IMR-90 (cell line): Measurements from ENCODE around the gene POC1B. TPM values are rescaled to one million over a fixed set of nuclear protein-coding genes. Genes with fewer than 3 reads are reported as not detected.

Source experiments
- ATAC-seq: fragments of 200-7000 bp; cut with Tn5 transposase; 2 replicates; pipeline ENCODE4 v1.9.1; 2020; ENCODE audit warnings: low read depth, mild to moderate bottlenecking, moderate library complexity
- BruUV-seq: library from RNA; stranded (reverse); fragments of 400-500 nt; replicated peaks from 2 replicates; lab custom pipeline; 2021; lab: Mats Ljungman, UMichigan
- CTCF ChIA-PET: fragments of 300-600 bp; formaldehyde crosslinking; extraction: SDS; loops from one replicate; lab custom pipeline; 2021; ENCODE audit warnings: antibody characterized with exemption; lab: Yijun Ruan, JAX
- POLR2A ChIA-PET: fragments of 300-600 bp; sonication (Branson Sonifier 250); formaldehyde crosslinking; loops from one replicate; lab custom pipeline; 2022; ENCODE audit warnings: antibody characterized with exemption; ENCODE audit not compliant: unreplicated experiment; lab: Charles Lee
- DNase-seq: peaks from one replicate; pipeline ENCODE4 v3.0.0; 2013
- H2AFZ ChIP-seq: replicated peaks from 2 replicates; pipeline ENCODE3; 2013; ENCODE audit warnings: low read length, mild to moderate bottlenecking; ENCODE audit not compliant: poor library complexity
- H2AK5ac ChIP-seq: 2 replicates; pipeline ENCODE4 v1.6.1; 2013; ENCODE audit warnings: low read depth, low read length, inconsistent platforms
- H2AK9ac ChIP-seq: replicated peaks from 2 replicates; pipeline ENCODE3; 2013; ENCODE audit warnings: mild to moderate bottlenecking, low read depth, low read length, moderate library complexity; ENCODE audit not compliant: poor library complexity
- H2BK120ac ChIP-seq: 2 replicates; pipeline ENCODE4 v1.6.1; 2013; ENCODE audit warnings: low read depth, low read length, inconsistent platforms
- H2BK15ac ChIP-seq: 3 replicates; pipeline ENCODE4 v1.6.1; 2013; ENCODE audit warnings: low read depth, low read length, inconsistent platforms
- H2BK20ac ChIP-seq: 2 replicates; pipeline ENCODE4 v1.6.1; 2013; ENCODE audit warnings: low read depth, mild to moderate bottlenecking, inconsistent platforms, low read length, moderate library complexity
- H2BK5ac ChIP-seq: 2 replicates; pipeline ENCODE4 v1.6.1; 2013; ENCODE audit warnings: mild to moderate bottlenecking, low read depth, low read length, inconsistent platforms; ENCODE audit not compliant: poor library complexity, severe bottlenecking
- H3K14ac ChIP-seq: replicated peaks from 2 replicates; pipeline ENCODE4 v1.6.1; 2013; ENCODE audit warnings: low read depth, low read length, inconsistent platforms
- H3K18ac ChIP-seq: 2 replicates; pipeline ENCODE4 v1.6.1; 2013; ENCODE audit warnings: low read depth, low read length, control low read depth
- H3K23ac ChIP-seq: 2 replicates; pipeline ENCODE4 v1.6.1; 2013; ENCODE audit warnings: low read depth, low read length, inconsistent platforms
- H3K27ac ChIP-seq: 2 replicates; pipeline ENCODE4 v1.5.1; 2013; ENCODE audit warnings: mild to moderate bottlenecking, control low read depth, low read length; ENCODE audit not compliant: insufficient read depth
- H3K27me3 ChIP-seq: 2 replicates; pipeline ENCODE4 v1.6.1; 2013; ENCODE audit warnings: low read length; ENCODE audit not compliant: control insufficient read depth, insufficient read depth
- H3K36me3 ChIP-seq: 2 replicates; pipeline ENCODE4 v1.6.1; 2013; ENCODE audit warnings: low read length, mixed read lengths; ENCODE audit not compliant: control insufficient read depth, insufficient read depth
- H3K4ac ChIP-seq: 2 replicates; pipeline ENCODE4 v1.6.1; 2013; ENCODE audit warnings: low read depth, low read length, inconsistent platforms
- H3K4me1 ChIP-seq: 2 replicates; pipeline ENCODE4 v1.6.1; 2013; ENCODE audit warnings: low read length, mixed read lengths; ENCODE audit not compliant: control insufficient read depth, insufficient read depth
- H3K4me2 ChIP-seq: 2 replicates; pipeline ENCODE4 v1.6.1; 2013; ENCODE audit warnings: low read depth, mild to moderate bottlenecking, control low read depth, low read length, moderate library complexity
- H3K4me3 ChIP-seq: 2 replicates; pipeline ENCODE4 v1.5.1; 2013; ENCODE audit warnings: low read depth, mild to moderate bottlenecking, control low read depth, low read length, moderate library complexity; ENCODE audit not compliant: insufficient read depth
- H3K56ac ChIP-seq: 2 replicates; pipeline ENCODE4 v1.6.1; 2013; ENCODE audit warnings: low read length, inconsistent platforms; ENCODE audit not compliant: insufficient read depth; ENCODE audit errors: extremely low read depth
- H3K79me1 ChIP-seq, 2 experiments: 2 replicates each; pipeline ENCODE4 v1.6.1; 2013; ENCODE audit warnings: low read length in 2 of 2, inconsistent platforms in 1 of 2, low read depth in 1 of 2
- H3K9ac ChIP-seq: 2 replicates; pipeline ENCODE4 v1.6.1; 2013; ENCODE audit warnings: low read depth, low read length, control low read depth
- H3K9me1 ChIP-seq: 2 replicates; pipeline ENCODE4 v1.6.1; 2013; ENCODE audit warnings: low read length, inconsistent platforms; ENCODE audit not compliant: insufficient read depth
- H3K9me3 ChIP-seq: 2 replicates; pipeline ENCODE4 v1.6.1; 2013; ENCODE audit warnings: low read length; ENCODE audit not compliant: control insufficient read depth, insufficient read depth
- H4K20me1 ChIP-seq: 2 replicates; pipeline ENCODE4 v1.6.1; 2013; ENCODE audit warnings: low read length, inconsistent platforms; ENCODE audit not compliant: insufficient read depth
- H4K5ac ChIP-seq: 2 replicates; pipeline ENCODE4 v1.6.1; 2013; ENCODE audit warnings: mild to moderate bottlenecking, low read depth, low read length, control low read depth
- H4K8ac ChIP-seq, 2 experiments: 2 replicates each; pipeline ENCODE4 v1.6.1; 2013; ENCODE audit warnings: low read depth in 2 of 2, low read length in 2 of 2, control low read depth in 1 of 2, inconsistent platforms in 1 of 2
- H4K91ac ChIP-seq: 2 replicates; pipeline ENCODE4 v1.6.1; 2013; ENCODE audit warnings: low read depth, low read length, inconsistent platforms; ENCODE audit not compliant: insufficient read depth
- CEBPB ChIP-seq: IDR thresholded peaks from 2 replicates; pipeline ENCODE4 v1.6.1; 2012; ENCODE audit warnings: low read depth, low read length, improper control_type of control experiment
- CHD1 ChIP-seq: IDR thresholded peaks from 2 replicates; pipeline ENCODE4 v1.6.1; 2012; ENCODE audit warnings: low read depth, low read length, improper control_type of control experiment
- CTCF ChIP-seq: conservative IDR thresholded peaks from 2 replicates; pipeline ENCODE4 v1.5.1; 2012; ENCODE audit warnings: mild to moderate bottlenecking, low read depth, low read length, improper control_type of control experiment
- MAZ ChIP-seq: IDR thresholded peaks from 2 replicates; pipeline ENCODE4 v1.6.1; 2012; ENCODE audit warnings: low read depth, mild to moderate bottlenecking, low read length, improper control_type of control experiment, moderate library complexity, borderline replicate concordance
- RAD21 ChIP-seq: IDR thresholded peaks from 2 replicates; pipeline ENCODE4 v1.6.1; 2012; ENCODE audit warnings: low read length, improper control_type of control experiment
- RCOR1 ChIP-seq: IDR thresholded peaks from 2 replicates; pipeline ENCODE4 v1.6.1; 2012; ENCODE audit warnings: mild to moderate bottlenecking, low read length, improper control_type of control experiment; ENCODE audit not compliant: insufficient replicate concordance
- RFX5 ChIP-seq: IDR thresholded peaks from 2 replicates; pipeline ENCODE4 v1.8.0; 2012; ENCODE audit warnings: low read depth, mild to moderate bottlenecking, low read length, moderate library complexity
- SMC3 ChIP-seq: fragments of 150-350 bp; IDR thresholded peaks from 2 replicates; pipeline ENCODE4 v1.6.1; 2016; ENCODE audit warnings: low read depth, mild to moderate bottlenecking, antibody characterized with exemption, low read length, moderate library complexity
- WGBS, 2 experiments: methylation state at CpG; one replicate each; pipeline versions ENCODE4 v1.1.5 to v1.1.7; 2013; ENCODE audit warnings: missing lambda C conversion rate in 2 of 2; ENCODE audit not compliant: insufficient read length in 1 of 2; ENCODE audit errors: extremely low coverage in 2 of 2; 5-methylcytosine and 5-hydroxymethylcytosine counted together
- dilution Hi-C: fragments of 300-500 bp; cut with HindIII; formaldehyde crosslinking; loops from one replicate; pipeline ENCODE4 v1.14.3; 2018; ENCODE audit warnings: low sequenced_read_pairs; ENCODE audit not compliant: unreplicated experiment
- in situ Hi-C: fragments of 300-500 bp; cut with MboI; formaldehyde crosslinking; loops from 3 replicates; pipeline ENCODE4 v1.14.3; 2019; ENCODE audit warnings: low sequenced_read_pairs, inconsistent platforms, mixed read lengths
- intact Hi-C: fragments of 100-400 bp; cut with micrococcal nuclease; formaldehyde crosslinking; loops from 2 replicates; pipeline ENCODE4 v1.10.0; 2022
- polyA plus RNA-seq, 3 experiments: library from polyadenylated mRNA; depleted of rRNA; stranded (reverse); fragments of >200 nt; gene quantifications; 2 replicates each; pipeline ENCODE4 v1.2.3, GENCODE V29; 2012; ENCODE audit warnings: low replicate concordance in 1 of 3
- total RNA-seq: library from RNA; depleted of rRNA; stranded (reverse); fragments of >200 nt; gene quantifications from 2 replicates; pipeline ENCODE4 v1.2.3, GENCODE V29; 2012
- TF ChIP-seq, protein P1 (sequence below): fragments of 150-350 bp; IDR thresholded peaks from 2 replicates; pipeline ENCODE4 v1.6.1; 2016; ENCODE audit warnings: low read depth, mild to moderate bottlenecking, low read length, moderate library complexity, borderline replicate concordance

POC1B gene
- total and polyA plus RNA-seq, 2 of the 4 experiments (the other 2 are of a cell fraction), result 5.0 to 10.4 TPM

- H3K27ac ChIP-seq, result no peak overlapping the region
- no peak overlapping the region for H2AFZ ChIP-seq
- no CpG with 5 or more reads among the region's 6 CpGs for WGBS, 2 experiments
- no peak overlapping the region for H4K8ac ChIP-seq
- no peak overlapping the region for H2AK5ac ChIP-seq
- H3K4ac ChIP-seq, result no peak overlapping the region
- H4K91ac ChIP-seq, result no peak overlapping the region
- 0 out of 2 replicates have a peak overlapping the region, but pooled peaks have one; percentile 8 for H3K14ac ChIP-seq
- H4K20me1 ChIP-seq, result no peaks in the 10 kb centered on the region
- H3K23ac ChIP-seq, result no peak overlapping the region
- H3K18ac ChIP-seq, result no peak overlapping the region
- ATAC-seq (no peak), DNase-seq (no peak)
- TF ChIP-seq CHD1 (no peak), MAZ (no peak), RAD21 (no peak), CTCF (no peak), CEBPB (no peak), RCOR1 (no peak), RFX5 (no peak), SMC3 (no peak)
- TF ChIP-seq, protein P1, sequence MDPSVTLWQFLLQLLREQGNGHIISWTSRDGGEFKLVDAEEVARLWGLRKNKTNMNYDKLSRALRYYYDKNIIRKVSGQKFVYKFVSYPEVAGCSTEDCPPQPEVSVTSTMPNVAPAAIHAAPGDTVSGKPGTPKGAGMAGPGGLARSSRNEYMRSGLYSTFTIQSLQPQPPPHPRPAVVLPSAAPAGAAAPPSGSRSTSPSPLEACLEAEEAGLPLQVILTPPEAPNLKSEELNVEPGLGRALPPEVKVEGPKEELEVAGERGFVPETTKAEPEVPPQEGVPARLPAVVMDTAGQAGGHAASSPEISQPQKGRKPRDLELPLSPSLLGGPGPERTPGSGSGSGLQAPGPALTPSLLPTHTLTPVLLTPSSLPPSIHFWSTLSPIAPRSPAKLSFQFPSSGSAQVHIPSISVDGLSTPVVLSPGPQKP, result no peak
- H3K56ac ChIP-seq, result no peak overlapping the region
- no peaks in the 10 kb centered on the region for H3K79me1 ChIP-seq
- 0 out of 2 replicates have a peak, but pooled peaks cover 2% of the 10 kb centered on the region for H3K4me1 ChIP-seq
- dilution Hi-C loops, result no loop called here
- no peak overlapping the region for H3K4me3 ChIP-seq
- H2BK120ac ChIP-seq, result no peak overlapping the region
- H4K5ac ChIP-seq, result no peak overlapping the region
- H3K9me3 ChIP-seq, result no peaks in the 10 kb centered on the region
- no peak overlapping the region for H3K9ac ChIP-seq
- no peak overlapping the region for H2AK9ac ChIP-seq
- ChIA-PET CTCF (no interaction called here), POLR2A (no interaction called here)
- no peaks in the 10 kb centered on the region for H3K36me3 ChIP-seq
- no peak overlapping the region for H2BK5ac ChIP-seq
- H3K4me2 ChIP-seq, result no peak overlapping the region
- in situ Hi-C loops, result no loop called here
- intact Hi-C loops, result no loop called here
- H2BK20ac ChIP-seq, result no peak overlapping the region
- 0 out of 3 replicates have a peak overlapping the region, but pooled peaks have one; percentile 17 for H2BK15ac ChIP-seq
- no TSS peak for BruUV-seq
- no peaks in the 10 kb centered on the region for H3K27me3 ChIP-seq
- peaks cover 2% of the 10 kb centered on the region; the same call in 1 of the 2 replicates for H3K9me1 ChIP-seq
These were observed 125.4 kb downstream of the POC1B start for GRCh38 chr12:89400415-89400814.
